ENCODE results near the gene TBATA.
"Not testable (repeated sequence)": the region's sequence is repeated elsewhere in the genome, so short reads cannot be mapped to it uniquely, and the experiment has no call there.

The TBATA gene

DNA sequence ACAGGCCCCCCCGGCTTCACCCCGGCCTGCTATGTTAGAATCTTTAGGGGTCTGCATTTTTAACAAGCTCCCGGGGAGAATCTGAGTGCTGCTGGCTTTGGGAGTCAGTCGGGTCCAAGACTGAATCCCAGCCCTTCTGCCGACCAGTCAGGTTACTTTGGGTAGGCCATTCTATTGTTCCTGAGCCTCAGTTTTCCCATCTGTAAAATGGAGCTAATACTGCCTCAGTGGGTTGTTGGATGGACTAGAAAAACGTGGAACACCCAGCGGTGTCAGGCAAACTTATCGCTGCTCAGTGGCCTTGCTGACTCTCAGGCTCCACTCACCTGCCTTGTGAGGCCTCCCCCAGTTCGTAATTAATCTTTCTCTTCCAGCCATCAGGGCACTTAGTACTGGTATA, 11.7 kb downstream of the TBATA start:
- POLR2A ChIA-PET (ENCODE audit: low non-redundant PET) = no interaction called here
- TF ChIP-seq, protein P1, sequence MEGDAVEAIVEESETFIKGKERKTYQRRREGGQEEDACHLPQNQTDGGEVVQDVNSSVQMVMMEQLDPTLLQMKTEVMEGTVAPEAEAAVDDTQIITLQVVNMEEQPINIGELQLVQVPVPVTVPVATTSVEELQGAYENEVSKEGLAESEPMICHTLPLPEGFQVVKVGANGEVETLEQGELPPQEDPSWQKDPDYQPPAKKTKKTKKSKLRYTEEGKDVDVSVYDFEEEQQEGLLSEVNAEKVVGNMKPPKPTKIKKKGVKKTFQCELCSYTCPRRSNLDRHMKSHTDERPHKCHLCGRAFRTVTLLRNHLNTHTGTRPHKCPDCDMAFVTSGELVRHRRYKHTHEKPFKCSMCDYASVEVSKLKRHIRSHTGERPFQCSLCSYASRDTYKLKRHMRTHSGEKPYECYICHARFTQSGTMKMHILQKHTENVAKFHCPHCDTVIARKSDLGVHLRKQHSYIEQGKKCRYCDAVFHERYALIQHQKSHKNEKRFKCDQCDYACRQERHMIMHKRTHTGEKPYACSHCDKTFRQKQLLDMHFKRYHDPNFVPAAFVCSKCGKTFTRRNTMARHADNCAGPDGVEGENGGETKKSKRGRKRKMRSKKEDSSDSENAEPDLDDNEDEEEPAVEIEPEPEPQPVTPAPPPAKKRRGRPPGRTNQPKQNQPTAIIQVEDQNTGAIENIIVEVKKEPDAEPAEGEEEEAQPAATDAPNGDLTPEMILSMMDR (conservative IDR thresholded peaks at IDR 0.05; ENCODE audit: low read depth) = no peak
- CTCF ChIA-PET = no interaction called here
- H3K27ac ChIP-seq = no peak overlapping the region
- no peak for DNase-seq (ENCODE audit: low spot score)

DNA sequence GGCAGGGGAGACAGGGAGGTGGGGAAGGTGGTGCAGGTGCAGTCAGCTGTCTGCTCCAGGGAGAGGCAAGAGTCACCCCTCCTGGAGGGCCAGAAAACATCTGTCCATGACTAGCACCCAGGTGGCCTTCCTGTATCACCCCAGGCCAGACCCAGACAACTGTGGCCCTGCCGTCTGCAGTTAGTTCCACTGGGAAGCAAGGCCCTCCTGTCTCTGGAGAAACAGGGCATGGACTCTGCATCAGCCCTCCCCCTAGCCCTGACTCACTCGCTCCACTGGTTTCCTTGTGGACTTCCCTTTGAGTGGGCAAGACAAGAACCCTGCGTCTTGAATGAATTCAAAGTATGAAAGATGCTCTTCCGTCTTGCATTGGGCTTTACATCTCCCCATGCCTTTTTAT, 12.6 kb downstream of the TBATA start:
- TF ChIP-seq, protein P1 (conservative IDR thresholded peaks at IDR 0.05; ENCODE audit: low read depth) = no peak
- ChIA-PET CTCF (no interaction called here), POLR2A (ENCODE audit: low non-redundant PET) (no interaction called here)

DNA sequence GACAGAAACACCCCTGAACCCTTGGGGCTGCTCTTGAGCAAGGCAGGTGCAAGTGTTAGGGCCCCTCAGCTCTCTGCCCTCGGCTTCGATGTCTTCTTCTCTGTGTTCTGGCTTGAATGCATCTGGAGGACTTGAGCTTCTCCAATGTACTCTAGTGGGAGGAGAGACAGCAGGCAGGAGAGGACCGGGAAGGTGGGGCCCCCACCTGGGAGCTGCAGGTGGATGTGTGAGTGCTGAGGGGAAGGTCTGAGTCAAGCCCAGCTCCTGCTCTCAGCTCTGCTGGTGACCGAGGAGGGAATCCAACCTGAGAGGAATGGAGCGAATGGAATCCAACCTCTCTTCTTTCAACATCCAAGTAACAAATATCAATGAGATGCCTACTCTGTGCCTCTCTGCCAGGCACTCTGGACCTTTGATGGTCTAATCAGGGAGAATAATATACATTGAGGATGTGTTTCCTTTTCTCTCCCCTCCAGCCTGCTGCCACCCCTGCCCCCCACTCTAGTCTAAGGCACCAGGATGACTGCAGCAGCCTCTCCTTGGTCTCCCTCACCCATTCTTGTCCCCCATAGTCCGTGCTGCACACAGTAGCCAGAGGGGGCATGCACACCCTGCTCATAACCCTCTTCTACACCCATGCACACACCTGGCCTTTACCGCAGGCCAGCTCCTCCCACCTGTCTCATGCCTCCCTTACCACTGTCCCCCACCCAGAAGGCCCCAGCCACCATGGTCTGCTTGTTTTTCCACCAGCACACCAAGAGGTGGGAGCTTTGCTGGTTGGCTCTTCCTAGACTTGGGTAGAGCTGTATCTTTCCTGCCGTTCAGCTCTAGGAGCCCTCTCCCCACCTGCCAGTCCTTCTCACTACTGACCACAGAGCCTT, 13.6 kb downstream of the TBATA start:
- H3K27ac ChIP-seq = no peak overlapping the region
- ChIA-PET POLR2A (ENCODE audit: low non-redundant PET) (no interaction called here), CTCF (interaction anchor here (0.9 to 1.1 kb wide), 2 partner anchors 11 to 310 kb away, joined by 3 read pairs; no protein-coding TSS in a partner anchor)
- TF ChIP-seq, protein P1 (conservative IDR thresholded peaks at IDR 0.05; ENCODE audit: low read depth) = no peak
- DNase-seq (ENCODE audit: low spot score) = no peak

More for the DNA sequence above, 12.6 kb downstream of the TBATA start:
- no peak overlapping the region for H3K27ac ChIP-seq
- DNase-seq (ENCODE audit: low spot score) = no peak

DNA sequence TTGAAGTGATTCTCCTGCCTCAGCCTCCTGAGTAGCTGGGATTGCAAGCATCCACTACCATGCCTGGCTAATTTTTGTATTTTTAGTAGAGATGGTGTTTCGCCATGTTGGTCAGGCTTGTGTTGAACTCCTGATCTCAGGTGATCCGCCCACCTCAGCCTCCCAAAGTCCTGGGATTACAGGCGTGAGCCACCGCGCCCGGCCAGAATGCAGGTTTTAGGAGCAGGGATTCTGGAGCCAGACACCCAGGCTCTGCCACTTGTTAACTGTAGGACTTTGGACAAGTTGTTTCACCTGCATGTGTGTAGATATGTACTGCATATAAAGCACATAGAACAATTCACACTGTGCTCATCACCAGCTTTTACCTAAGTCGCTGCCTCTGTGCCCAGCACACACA, 14.7 kb downstream of the TBATA start:
- POLR2A ChIA-PET (ENCODE audit: low non-redundant PET) = not testable (repeated sequence)

DNA sequence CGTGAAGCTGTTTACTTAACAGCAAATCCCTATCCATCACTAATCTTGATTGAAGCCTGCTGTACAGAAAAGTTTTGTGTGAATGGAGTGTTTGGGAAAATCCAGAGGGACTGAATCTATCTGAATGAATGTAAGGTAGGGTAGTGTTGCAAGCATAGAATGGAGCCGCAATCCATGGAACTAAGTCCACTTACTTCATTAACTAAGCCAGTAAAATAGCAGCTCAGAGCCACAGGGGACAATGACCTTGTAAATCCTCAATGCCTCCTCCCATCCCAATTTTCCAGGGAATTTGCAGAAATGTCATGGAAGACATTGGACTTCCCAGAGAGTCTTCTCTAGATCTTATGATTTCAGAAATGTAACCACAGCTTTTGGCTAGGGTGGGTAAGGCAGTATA, 15.2 kb downstream of the TBATA start:
- DNase-seq (ENCODE audit: low spot score) = no peak
- CTCF ChIA-PET = interaction anchor here (0.6 kb wide), 2 partner anchors 17 to 1185 kb away, joined by 3 to 4 read pairs; no protein-coding TSS in a partner anchor
- POLR2A ChIA-PET (ENCODE audit: low non-redundant PET) = no interaction called here
- H3K27ac ChIP-seq = no peak overlapping the region
- TF ChIP-seq, protein P1 (conservative IDR thresholded peaks at IDR 0.05; ENCODE audit: low read depth) = no peak

More for the DNA sequence above, 14.7 kb downstream of the TBATA start:
- not testable (repeated sequence) for DNase-seq (ENCODE audit: low spot score); H3K27ac ChIP-seq
- CTCF ChIA-PET = interaction anchor here (0.6 kb wide), 2 partner anchors 16 to 1186 kb away, joined by 3 to 4 read pairs; no protein-coding TSS in a partner anchor

DNA sequence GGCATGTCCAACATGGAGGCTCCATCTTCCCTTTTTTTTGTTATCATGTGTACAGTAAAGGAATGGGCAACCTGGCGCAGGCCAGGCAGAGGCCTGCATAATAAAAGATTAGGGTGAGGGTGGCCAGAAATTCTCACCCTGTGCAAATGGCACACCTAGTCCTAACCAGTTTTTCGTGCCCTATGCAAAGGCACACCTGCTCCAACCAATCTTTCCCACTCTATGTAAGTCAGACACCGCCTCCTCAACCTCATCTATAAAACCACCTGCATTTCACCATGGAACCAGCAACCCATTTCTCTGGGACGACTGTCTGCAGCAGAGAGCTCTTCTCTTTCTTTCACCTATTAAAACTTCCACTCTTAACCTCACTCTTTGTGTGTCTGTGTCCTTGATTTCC, 16.1 kb downstream of the TBATA start:
- ChIA-PET CTCF (no interaction called here), POLR2A (ENCODE audit: low non-redundant PET) (no interaction called here)
- H3K27ac ChIP-seq = no peak overlapping the region
- no peak for DNase-seq (ENCODE audit: low spot score)
- TF ChIP-seq, protein P1 (conservative IDR thresholded peaks at IDR 0.05; ENCODE audit: low read depth) = no peak

DNA sequence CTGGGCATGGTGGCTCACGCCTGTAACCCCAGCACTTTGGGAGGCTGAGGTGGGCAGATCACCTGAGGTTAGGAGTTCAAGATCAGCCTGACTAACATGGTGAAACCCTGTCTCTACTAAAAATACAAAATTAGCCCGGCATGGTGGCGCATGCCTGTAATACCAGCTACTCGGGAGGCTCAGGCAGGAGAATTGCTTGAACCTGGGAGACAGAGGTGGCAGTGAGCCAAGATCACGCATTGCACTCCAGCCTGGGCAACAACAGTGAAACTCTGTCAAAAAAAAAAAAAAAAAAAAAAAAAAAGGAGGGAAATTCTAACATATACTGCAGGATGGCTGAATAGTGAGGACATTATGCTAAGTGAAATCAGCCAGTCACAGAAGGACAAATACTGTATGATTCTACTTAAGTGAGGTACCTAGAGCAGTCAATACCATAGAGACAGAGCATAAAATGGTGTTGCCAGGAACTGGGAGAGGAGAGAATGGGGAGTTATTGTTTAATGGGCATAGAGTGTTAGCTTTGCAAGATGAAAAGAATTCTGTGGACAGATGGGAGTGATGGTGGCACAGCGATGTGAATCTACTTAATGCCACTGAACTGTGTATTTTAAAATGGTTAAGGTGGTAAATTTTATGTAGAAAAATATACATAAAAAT, 17.0 kb downstream of the TBATA start:
- CTCF ChIA-PET; POLR2A ChIA-PET (ENCODE audit: low non-redundant PET); H3K27ac ChIP-seq; DNase-seq (ENCODE audit: low spot score): not testable (repeated sequence)

Data from RWPE1 (cell line).